ENCODE results near the gene PLA2G2F.

Gene PLA2G2F

DNA sequence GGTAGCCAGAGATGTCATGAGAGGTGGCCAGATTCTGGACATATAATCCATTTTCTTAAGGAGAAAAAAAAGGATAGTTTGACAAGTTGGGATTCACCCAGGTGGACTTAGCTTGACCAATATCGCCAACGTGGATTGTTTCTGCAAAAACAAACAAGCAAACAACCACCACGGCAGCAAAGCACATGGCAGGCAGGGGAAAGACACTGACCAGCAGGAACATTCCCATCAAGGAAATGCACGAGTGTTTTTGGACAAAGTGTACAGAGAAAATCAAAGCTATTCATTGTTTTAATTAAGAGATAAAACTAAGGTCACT lies 56.3 kb downstream of the PLA2G2F start:
- peaks cover 49% of the 10 kb centered on the region for H3K27me3 Mint-ChIP-seq

DNA sequence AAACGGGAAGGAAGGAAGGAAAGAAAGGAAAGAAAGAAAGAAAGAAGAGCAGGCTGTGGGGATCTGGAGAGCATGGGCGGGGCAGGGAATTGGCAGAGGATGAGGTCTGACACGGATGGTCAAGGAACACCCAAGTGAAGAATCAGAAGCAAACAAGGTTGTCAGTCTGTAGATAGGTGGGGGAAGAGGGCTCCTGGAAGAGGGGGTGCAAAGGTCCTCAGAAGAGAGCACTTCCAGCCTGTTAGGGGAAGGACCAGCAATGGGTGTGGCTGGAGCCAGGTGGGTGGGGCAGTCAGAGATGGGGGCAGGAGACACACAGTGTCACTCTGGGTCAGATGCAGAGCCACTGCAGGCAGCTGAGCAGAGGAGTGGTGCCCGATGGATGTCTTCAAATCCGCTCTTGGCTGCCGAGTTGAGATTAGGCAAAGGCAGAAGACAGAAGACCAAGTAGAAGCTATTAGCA lies 58.2 kb downstream of the PLA2G2F start:
- Mint-ChIP-seq H3K4me3 (no peak overlapping the region), H3K4me1 (ENCODE audit: low read depth) (peaks cover 8% of the 10 kb centered on the region), H3K27ac (no peak overlapping the region), H3K36me3 (ENCODE audit: low read depth) (no peaks in the 10 kb centered on the region), H3K9me3 (no peaks in the 10 kb centered on the region), H3K27me3 (peaks cover 47% of the 10 kb centered on the region)

More for the DNA sequence above, 56.3 kb downstream of the PLA2G2F start:
- Mint-ChIP-seq H3K9me3 (no peaks in the 10 kb centered on the region), H3K36me3 (ENCODE audit: low read depth) (no peaks in the 10 kb centered on the region), H3K27ac (no peak overlapping the region), H3K4me3 (no peak overlapping the region), H3K4me1 (ENCODE audit: low read depth) (peaks cover 8% of the 10 kb centered on the region)

DNA sequence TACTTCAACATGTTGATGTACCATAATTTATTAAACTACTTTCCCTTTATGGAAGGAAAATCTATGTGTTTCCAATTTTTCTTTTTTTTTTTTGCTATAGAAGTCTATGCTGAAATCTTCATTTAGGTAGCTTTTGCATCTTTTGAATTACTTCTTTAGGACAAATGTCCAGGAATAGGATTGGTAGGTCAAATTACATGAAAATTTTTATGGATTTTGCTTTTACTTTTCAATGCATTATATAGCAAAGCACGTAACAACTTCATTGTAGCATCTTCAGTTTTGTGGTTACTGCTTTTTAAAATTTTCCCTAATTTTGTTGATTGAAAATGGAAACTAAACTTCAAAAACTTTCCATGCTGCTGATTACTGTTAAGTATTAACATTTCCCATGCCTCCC lies 59.2 kb downstream of the PLA2G2F start:
- Mint-ChIP-seq H3K36me3 (ENCODE audit: low read depth) (no peaks in the 10 kb centered on the region), H3K27ac (no peak overlapping the region), H3K4me3 (no peak overlapping the region), H3K4me1 (ENCODE audit: low read depth) (peaks cover 8% of the 10 kb centered on the region), H3K27me3 (peaks cover 45% of the 10 kb centered on the region), H3K9me3 (no peaks in the 10 kb centered on the region)

DNA sequence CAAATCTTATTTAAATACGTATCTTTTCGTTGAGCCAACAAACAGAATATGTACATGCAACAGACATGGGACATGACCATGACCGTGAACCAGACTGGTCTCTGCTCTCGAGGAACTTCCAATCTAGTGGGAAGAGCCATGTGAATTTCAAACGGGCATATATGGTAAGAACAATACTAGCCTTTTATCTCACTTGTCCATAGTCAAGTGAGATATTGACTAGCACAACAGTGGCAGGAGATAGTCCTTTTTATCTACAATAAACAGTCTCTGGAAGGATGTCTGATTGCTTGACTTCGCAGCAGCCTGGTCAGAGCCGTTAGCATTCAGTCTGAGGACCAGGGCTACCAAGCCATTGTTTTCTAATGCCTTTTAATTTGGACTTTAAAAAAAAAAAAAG lies 59.8 kb downstream of the PLA2G2F start:
- Mint-ChIP-seq H3K27me3 (peaks cover 43% of the 10 kb centered on the region), H3K4me1 (ENCODE audit: low read depth) (peaks cover 8% of the 10 kb centered on the region), H3K27ac (no peak overlapping the region), H3K9me3 (no peaks in the 10 kb centered on the region), H3K36me3 (ENCODE audit: low read depth) (no peaks in the 10 kb centered on the region), H3K4me3 (no peak overlapping the region)

DNA sequence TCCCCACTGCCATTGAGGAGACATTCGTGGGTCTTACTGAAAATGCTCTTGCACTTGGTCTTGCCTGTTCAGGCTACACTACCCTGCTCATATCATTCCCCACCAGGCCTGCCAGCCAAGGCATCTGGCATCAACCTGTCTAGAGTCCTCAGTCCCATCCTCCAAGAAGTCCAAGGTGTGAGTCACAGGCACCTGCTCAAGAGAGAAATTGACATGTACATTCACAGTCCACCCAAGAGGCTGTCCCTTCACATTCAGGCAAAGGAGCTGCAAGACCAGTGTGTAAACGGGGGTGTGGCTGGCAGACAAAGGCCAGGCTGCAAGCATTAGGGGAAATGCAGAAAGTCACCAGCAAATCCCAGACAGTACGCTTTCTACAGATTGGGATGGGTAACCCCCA lies 60.3 kb downstream of the PLA2G2F start:
- H3K9me3 Mint-ChIP-seq = no peaks in the 10 kb centered on the region
- H3K27ac Mint-ChIP-seq = no peak overlapping the region
- no peaks in the 10 kb centered on the region for H3K36me3 Mint-ChIP-seq (ENCODE audit: low read depth)
- H3K27me3 Mint-ChIP-seq = peaks cover 40% of the 10 kb centered on the region
- H3K4me1 Mint-ChIP-seq (ENCODE audit: low read depth) = peaks cover 8% of the 10 kb centered on the region
- no peak overlapping the region for H3K4me3 Mint-ChIP-seq

DNA sequence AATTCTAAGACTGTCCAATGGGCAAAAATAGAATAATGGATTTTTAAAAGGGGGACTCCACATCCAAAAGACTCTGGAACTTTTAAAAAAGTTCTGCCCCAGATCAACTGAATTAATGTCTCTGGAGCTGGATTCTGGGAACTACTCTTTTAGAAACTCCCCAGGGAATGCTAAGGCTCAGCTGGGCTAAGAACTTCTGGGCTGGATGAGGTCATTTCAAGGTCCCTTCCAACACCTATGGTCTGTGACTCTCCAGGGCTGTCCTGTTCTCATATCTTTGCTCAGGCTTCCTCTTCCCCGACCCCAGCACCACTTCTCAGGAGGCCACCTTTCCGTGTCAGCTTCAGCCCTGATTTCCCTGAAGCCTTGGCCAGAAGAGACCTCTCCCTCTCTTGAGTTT lies 60.7 kb downstream of the PLA2G2F start:
- Mint-ChIP-seq H3K4me3 (no peak overlapping the region), H3K36me3 (ENCODE audit: low read depth) (no peaks in the 10 kb centered on the region), H3K4me1 (ENCODE audit: low read depth) (peaks cover 6% of the 10 kb centered on the region), H3K9me3 (no peaks in the 10 kb centered on the region), H3K27me3 (peaks cover 36% of the 10 kb centered on the region), H3K27ac (no peak overlapping the region)
